GM12878 (cell line): ENCODE data around the gene TFR2. TPM values are rescaled to one million over a fixed set of nuclear protein-coding genes. Genes with fewer than 3 reads are reported as not detected.

ENCODE experiments used
- ATAC-seq: fragments of 200-7000 bp; cut with Tn5 transposase; 3 replicates; pipeline ENCODE4 v1.9.1; 2020; ENCODE audit warnings: mild to moderate bottlenecking, moderate library complexity
- BruUV-seq: library from RNA; stranded (reverse); fragments of 400-500 nt; replicated peaks from 2 replicates; lab custom pipeline; 2021; lab: Mats Ljungman, UMichigan
- CTCF ChIA-PET: fragments of 300-600 bp; sonication (Branson Sonifier 250); formaldehyde crosslinking; extraction: SDS; loops from one replicate; lab custom pipeline; 2021; ENCODE audit warnings: inconsistent platforms; lab: Yijun Ruan, JAX
- POLR2A ChIA-PET: fragments of 350-600 bp; formaldehyde crosslinking; extraction: SDS; loops from one replicate; lab custom pipeline; 2021; ENCODE audit warnings: inconsistent platforms; lab: Charles Lee
- RAD21 ChIA-PET: fragments of 300-600 bp; sonication (Branson Sonifier 250); formaldehyde crosslinking; loops from one replicate; lab custom pipeline; 2023; ENCODE audit warnings: antibody characterized with exemption; ENCODE audit not compliant: unreplicated experiment; lab: Charles Lee
- SMC1A ChIA-PET: fragments of 300-600 bp; sonication (Branson Sonifier 250); formaldehyde crosslinking; loops from one replicate; lab custom pipeline; 2023; ENCODE audit not compliant: unreplicated experiment, uncharacterized antibody; lab: Charles Lee
- DNase-seq: peaks from one replicate; pipeline ENCODE4 v3.0.0-alpha.2; 2011; ENCODE audit warnings: low read depth, low spot score
- FAIRE-seq: peaks from 3 replicates; lab custom pipeline; 2011; peaks lifted over from hg19 to GRCh38; lab: Jason Lieb, UNC
- H2AFZ ChIP-seq: 2 replicates; pipeline ENCODE4 v1.6.0; 2011; ENCODE audit warnings: low read depth, low read length, control low read depth; ENCODE audit not compliant: control insufficient read depth
- H3K27ac ChIP-seq: 2 replicates; pipeline ENCODE4 v1.5.1; 2011; ENCODE audit warnings: control low read depth; ENCODE audit not compliant: control insufficient read depth, insufficient read depth
- H3K27me3 ChIP-seq, 2 experiments: replicated peaks in 1 of 2; 2 replicates each; pipeline versions ENCODE4 v1.6.0 to v1.6.1; 2011; ENCODE audit warnings: low read length in 1 of 2; ENCODE audit not compliant: control insufficient read depth in 2 of 2, insufficient read depth in 2 of 2
- H3K36me3 ChIP-seq, 2 experiments: 2 replicates each; pipeline ENCODE4 v1.5.1; 2011; ENCODE audit warnings: low read length in 1 of 2; ENCODE audit not compliant: control insufficient read depth in 2 of 2, insufficient read depth in 2 of 2
- H3K4me1 ChIP-seq: 2 replicates; pipeline ENCODE4 v1.6.1; 2011; ENCODE audit warnings: mild to moderate bottlenecking, low read length, moderate library complexity, mixed read lengths; ENCODE audit not compliant: control insufficient read depth, insufficient read depth
- H3K4me2 ChIP-seq: 2 replicates; pipeline ENCODE4 v1.6.0; 2011; ENCODE audit warnings: control low read depth; ENCODE audit not compliant: control insufficient read depth, insufficient read depth
- H3K4me3 ChIP-seq: fragments of 200-600 bp; sonication (generic); 2 replicates; pipeline ENCODE4 v1.5.1; 2016
- H3K79me2 ChIP-seq: 2 replicates; pipeline ENCODE4 v1.6.0; 2011; ENCODE audit warnings: low read length; ENCODE audit not compliant: control insufficient read depth, insufficient read depth
- H3K9ac ChIP-seq: 2 replicates; pipeline ENCODE4 v1.8.0; 2011; ENCODE audit warnings: low read length, control low read depth, mixed read lengths; ENCODE audit not compliant: control insufficient read depth, insufficient read depth
- H3K9me3 ChIP-seq: replicated peaks from 3 replicates; pipeline ENCODE4 v1.5.1; 2011; ENCODE audit warnings: mild to moderate bottlenecking, low read length; ENCODE audit not compliant: control insufficient read depth, insufficient read depth
- H4K20me1 ChIP-seq: 2 replicates; pipeline ENCODE4 v1.6.0; 2011; ENCODE audit not compliant: control insufficient read depth, insufficient read depth
- ATF7 ChIP-seq: fragments of 450-650 bp; IDR thresholded peaks from 2 replicates; pipeline ENCODE4 v1.6.1; 2016; ENCODE audit warnings: low read depth, mild to moderate bottlenecking
- CBFB ChIP-seq: IDR thresholded peaks from 2 replicates; pipeline ENCODE4 v1.6.1; 2016; ENCODE audit warnings: antibody characterized with exemption, low read depth
- CHD4 ChIP-seq: fragments of 200-600 bp; sonication (generic); IDR thresholded peaks from 2 replicates; pipeline ENCODE4 v1.6.1; 2016; ENCODE audit warnings: mild to moderate bottlenecking
- EP300 ChIP-seq, 2 experiments: fragments of 150-350 bp in 1 of 2; IDR thresholded peaks; 2 replicates each; pipeline ENCODE4 v1.6.1; 2011 to 2012; ENCODE audit warnings: low read depth in 2 of 2, low read length in 2 of 2, borderline replicate concordance in 1 of 2, improper control_type of control experiment in 1 of 2, inconsistent platforms in 1 of 2; ENCODE audit not compliant: control insufficient read depth in 1 of 2
- KDM1A ChIP-seq: fragments of 200-600 bp; sonication (generic); IDR thresholded peaks from 2 replicates; pipeline ENCODE4 v1.6.1; 2016; ENCODE audit warnings: borderline replicate concordance
- NBN ChIP-seq: fragments of 450-650 bp; IDR thresholded peaks from 2 replicates; pipeline ENCODE4 v1.6.1; 2016
- NR2C2 ChIP-seq: IDR thresholded peaks from 2 replicates; pipeline ENCODE4 v1.6.1; 2011; ENCODE audit warnings: borderline replicate concordance, low read depth; ENCODE audit not compliant: control insufficient read depth, insufficient read length
- NRF1 ChIP-seq: conservative IDR thresholded peaks from 2 replicates; pipeline ENCODE4 v1.6.1; 2011; ENCODE audit warnings: mild to moderate bottlenecking, low read depth, low read length, improper control_type of control experiment
- POLR2A ChIP-seq: IDR thresholded peaks from 2 replicates; pipeline ENCODE4 v1.6.1; 2011; ENCODE audit warnings: low read depth, mild to moderate bottlenecking, low read length
- POU2F2 ChIP-seq: IDR thresholded peaks from 3 replicates; pipeline ENCODE4 v1.6.1; 2011; ENCODE audit warnings: low read depth, mild to moderate bottlenecking, low read length, borderline replicate concordance
- RAD51 ChIP-seq: fragments of 450-650 bp; IDR thresholded peaks from 2 replicates; pipeline ENCODE4 v1.6.1; 2016; ENCODE audit warnings: moderate library complexity, mild to moderate bottlenecking, inconsistent platforms
- SMAD1 ChIP-seq: fragments of 450-650 bp; IDR thresholded peaks from 2 replicates; pipeline ENCODE4 v1.6.1; 2018; ENCODE audit warnings: mild to moderate bottlenecking, low read depth; ENCODE audit not compliant: partially characterized antibody
- SP1 ChIP-seq: IDR thresholded peaks from one replicate; pipeline ENCODE4 v1.6.1; 2011; ENCODE audit warnings: low read depth, low read length
- ZNF24 ChIP-seq: fragments of 450-650 bp; IDR thresholded peaks from 2 replicates; pipeline ENCODE4 v1.6.1; 2017; ENCODE audit warnings: antibody characterized with exemption, mild to moderate bottlenecking
- ZNF622 ChIP-seq: fragments of 450-650 bp; IDR thresholded peaks from 2 replicates; pipeline ENCODE4 v1.6.1; 2017; ENCODE audit warnings: mild to moderate bottlenecking, inconsistent platforms
- WGBS: methylation state at CpG from one replicate; pipeline ENCODE4 v1.1.6; 2016; ENCODE audit warnings: low lambda C conversion rate; ENCODE audit not compliant: insufficient replicate concordance, insufficient coverage; ENCODE audit errors: missing lambda C conversion rate; 5-methylcytosine and 5-hydroxymethylcytosine counted together
- in situ Hi-C: fragments of 300-500 bp; cut with MboI; formaldehyde crosslinking; loops from 9 replicates; pipeline ENCODE4 v1.14.3; 2018; ENCODE audit warnings: mixed read lengths
- intact Hi-C: fragments of 100-400 bp; cut with micrococcal nuclease; formaldehyde crosslinking; loops from one replicate; pipeline ENCODE4 v1.14.2; 2022; ENCODE audit not compliant: unreplicated experiment
- polyA plus RNA-seq, 11 experiments: library from polyadenylated mRNA; depleted of rRNA in 4 of 11; unstranded in 6 of 11; stranded (reverse) in 5 of 11; fragments of >200 nt; fragmentation: Nextera tagmentation in 4 of 11; fragmentation: Illumina TruSeq in 1 of 11; extraction: Ambion mirVana in 4 of 11; extraction: Trizol in 1 of 11; gene quantifications; 1 replicate in 1 of 11; 2 replicates in 10 of 11; pipeline versions ENCODE4 v1.2.1 to v1.2.3, GENCODE V29; 2011 to 2016; ENCODE audit warnings: inconsistent platforms in 2 of 11, missing spikeins in 2 of 11, low read depth in 1 of 11
- total RNA-seq, 4 experiments: library from RNA; depleted of rRNA in 3 of 4; stranded (reverse); fragments of >200 nt in 3 of 4; fragmentation: Illumina TruSeq in 1 of 4; extraction: Trizol in 1 of 4; gene quantifications; 2 replicates each; pipeline versions ENCODE4 v1.2.1 to v1.2.3, GENCODE V29; 2013 to 2021
- TF ChIP-seq, protein P1 (sequence below): fragments of 450-650 bp; IDR thresholded peaks from 2 replicates; pipeline ENCODE4 v1.6.1; 2016; ENCODE audit warnings: mild to moderate bottlenecking
- TF ChIP-seq, protein P2 (sequence below): IDR thresholded peaks from 2 replicates; pipeline ENCODE4 v1.6.1; 2012; ENCODE audit warnings: low read depth, low read length, improper control_type of control experiment

Gene TFR2
- total and polyA plus RNA-seq, 10 of the 15 experiments (the other 5 are each of a cell fraction or from before 2014, with no cell fraction given), result 0.30 to 7.2 (median 1.8) TPM

DNA sequence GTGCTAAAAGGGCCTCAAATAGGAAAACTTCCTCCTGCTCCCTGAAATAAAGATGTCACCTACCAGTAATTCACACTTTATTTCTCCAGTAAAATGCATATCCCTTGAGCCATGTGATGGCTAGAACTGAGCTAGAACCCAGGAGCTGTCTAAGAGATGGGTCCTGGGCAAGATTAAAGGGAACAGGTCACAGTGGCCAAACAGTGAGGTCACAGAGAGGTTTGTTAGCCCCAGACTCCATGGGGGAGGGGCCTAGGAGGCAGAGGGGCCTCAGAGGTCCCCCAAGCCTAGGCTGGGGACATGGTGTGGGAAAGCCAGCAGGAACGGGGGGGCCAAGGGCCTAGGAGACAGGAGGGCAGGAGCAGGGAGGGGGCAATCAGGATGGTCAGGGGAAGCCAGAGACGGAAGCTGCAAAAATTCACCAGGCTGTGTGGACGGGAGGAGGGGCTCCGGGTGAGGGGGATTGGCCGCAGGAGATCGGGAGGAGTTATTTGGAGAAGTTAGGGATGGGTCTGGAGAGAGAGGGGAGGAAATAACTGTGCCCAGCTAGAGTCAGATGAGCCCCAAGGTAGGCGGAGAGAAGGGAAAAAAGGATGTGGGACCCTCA lies 51.9 kb downstream of the TFR2 start:
- WGBS, result 50% methylated on average over 6 of the region's 7 CpGs
- H3K27ac ChIP-seq, result no peak overlapping the region
- DNase-seq (no peak), FAIRE-seq (no peak), ATAC-seq (no peak)
- SMC1A ChIA-PET, result interaction anchor here (0.9 to 2.3 kb wide), 5 partner anchors 24 to 134 kb away, joined by 3 to 13 read pairs (median 5); no protein-coding TSS in a partner anchor
- H3K36me3 ChIP-seq, result no peaks in the 10 kb centered on the region
- CTCF ChIA-PET, result interaction anchor here (0.8 to 11.6 kb wide), 19 partner anchors 9 to 645 kb away, joined by 3 to 190 read pairs (median 4); partner anchors contain the start of genes MOSPD3 and POP7
- H3K27me3 ChIP-seq, result no peaks in the 10 kb centered on the region
- no peaks in the 10 kb centered on the region for H4K20me1 ChIP-seq
- TF ChIP-seq NR2C2 (no peak), ZNF24 (no peak), POU2F2 (no peak), ZNF622 (no peak), NBN (no peak), CHD4 (no peak), SMAD1 (no peak), ATF7 (no peak), POLR2A (no peak), KDM1A (no peak), NRF1 (no peak), RAD51 (no peak), CBFB (no peak), EP300 (IDR thresholded peaks at IDR 0.05; ENCODE audit: borderline replicate concordance in 1 of 2, control insufficient read depth in 1 of 2, low read depth in 2 of 2, low read length in 2 of 2) (no peak), SP1 (no peak)
- TF ChIP-seq, protein P1, sequence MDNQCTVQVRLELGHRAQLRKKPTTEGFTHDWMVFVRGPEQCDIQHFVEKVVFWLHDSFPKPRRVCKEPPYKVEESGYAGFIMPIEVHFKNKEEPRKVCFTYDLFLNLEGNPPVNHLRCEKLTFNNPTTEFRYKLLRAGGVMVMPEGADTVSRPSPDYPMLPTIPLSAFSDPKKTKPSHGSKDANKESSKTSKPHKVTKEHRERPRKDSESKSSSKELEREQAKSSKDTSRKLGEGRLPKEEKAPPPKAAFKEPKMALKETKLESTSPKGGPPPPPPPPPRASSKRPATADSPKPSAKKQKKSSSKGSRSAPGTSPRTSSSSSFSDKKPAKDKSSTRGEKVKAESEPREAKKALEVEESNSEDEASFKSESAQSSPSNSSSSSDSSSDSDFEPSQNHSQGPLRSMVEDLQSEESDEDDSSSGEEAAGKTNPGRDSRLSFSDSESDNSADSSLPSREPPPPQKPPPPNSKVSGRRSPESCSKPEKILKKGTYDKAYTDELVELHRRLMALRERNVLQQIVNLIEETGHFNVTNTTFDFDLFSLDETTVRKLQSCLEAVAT, result no peak
- TF ChIP-seq, protein P2, sequence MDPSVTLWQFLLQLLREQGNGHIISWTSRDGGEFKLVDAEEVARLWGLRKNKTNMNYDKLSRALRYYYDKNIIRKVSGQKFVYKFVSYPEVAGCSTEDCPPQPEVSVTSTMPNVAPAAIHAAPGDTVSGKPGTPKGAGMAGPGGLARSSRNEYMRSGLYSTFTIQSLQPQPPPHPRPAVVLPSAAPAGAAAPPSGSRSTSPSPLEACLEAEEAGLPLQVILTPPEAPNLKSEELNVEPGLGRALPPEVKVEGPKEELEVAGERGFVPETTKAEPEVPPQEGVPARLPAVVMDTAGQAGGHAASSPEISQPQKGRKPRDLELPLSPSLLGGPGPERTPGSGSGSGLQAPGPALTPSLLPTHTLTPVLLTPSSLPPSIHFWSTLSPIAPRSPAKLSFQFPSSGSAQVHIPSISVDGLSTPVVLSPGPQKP, result no peak
- BruUV-seq, result no TSS peak
- no peak overlapping the region for H3K4me2 ChIP-seq
- no peak overlapping the region for H3K4me3 ChIP-seq
- intact Hi-C loops, result no loop called here
- H2AFZ ChIP-seq, result no peak overlapping the region
- peaks cover 15% of the 10 kb centered on the region for H3K79me2 ChIP-seq
- no peak overlapping the region for H3K9ac ChIP-seq
- H3K9me3 ChIP-seq, result no peaks in the 10 kb centered on the region
- in situ Hi-C loops, result no loop called here
- peaks cover 9% of the 10 kb centered on the region for H3K4me1 ChIP-seq
- POLR2A ChIA-PET, result interaction anchor here (0.8 kb wide), 1 partner anchor 107 kb away, joined by 3 read pairs; no protein-coding TSS in a partner anchor
- RAD21 ChIA-PET, result interaction anchor here (0.8 to 1.6 kb wide), 10 partner anchors 24 to 263 kb away, joined by 3 to 6 read pairs (median 4); partner anchors contain the start of genes SLC12A9 and ZCWPW1
